GM21528 (cell line): ENCODE data around the gene DCTPP1.
"Not testable (repeated sequence)": the region's sequence is repeated elsewhere in the genome, so short reads cannot be mapped to it uniquely, and the experiment has no call there.

Experiments
- ATAC-seq: cut with Tn5 transposase; IDR thresholded peaks from one replicate; pipeline ENCODE4 v1.9.1; 2021; ENCODE audit warnings: mild to moderate bottlenecking, moderate library complexity; ENCODE audit not compliant: unreplicated experiment, low FRiP score

DCTPP1 gene

GRCh38 chr16:30429678-30430427, at the start of gene DCTPP1:
Gene DCTPP1, minus strand, starts transcription at chr16:30430030. Its CDS starts 50 bp downstream, at chr16:30429980.
- peak; percentile 92 for ATAC-seq

- no peak for ATAC-seq
Measured at GRCh38 chr16:30478766-30479478, 49.1 kb upstream of the DCTPP1 start.

GRCh38 chr16:30477773-30478172, 47.9 kb upstream of the DCTPP1 start:
- not testable (repeated sequence) for ATAC-seq

- ATAC-seq: no peak
Measured at GRCh38 chr16:30476991-30477390, 47.2 kb upstream of the DCTPP1 start.

- no peak for ATAC-seq
Measured at GRCh38 chr16:30474684-30475083, 44.9 kb upstream of the DCTPP1 start.

GRCh38 chr16:30474074-30474452, 44.2 kb upstream of the DCTPP1 start:
- no peak for ATAC-seq

GRCh38 chr16:30473231-30474073, 43.6 kb upstream of the DCTPP1 start:
- ATAC-seq: no peak

GRCh38 chr16:30472328-30472942, 42.6 kb upstream of the DCTPP1 start, which contains the start of gene ITGAL:
Gene ITGAL, plus strand, starts transcription at chr16:30472742. Its CDS starts 96 bp downstream, at chr16:30472838.
- ATAC-seq: no peak

GRCh38 chr16:30470632-30470995, 40.8 kb upstream of the DCTPP1 start:
- peak; percentile 12 for ATAC-seq

- no peak for ATAC-seq
Measured at GRCh38 chr16:30470170-30470512, 40.3 kb upstream of the DCTPP1 start.

GRCh38 chr16:30464078-30464477, 34.2 kb upstream of the DCTPP1 start:
- no peak for ATAC-seq

GRCh38 chr16:30461426-30461825, 31.6 kb upstream of the DCTPP1 start:
- ATAC-seq: not testable (repeated sequence)

GRCh38 chr16:30459456-30459855, 29.6 kb upstream of the DCTPP1 start:
- ATAC-seq: no peak

GRCh38 chr16:30458561-30459394, 28.9 kb upstream of the DCTPP1 start:
- peak; percentile 68 for ATAC-seq

- no peak for ATAC-seq
Measured at GRCh38 chr16:30457743-30458560, 28.1 kb upstream of the DCTPP1 start.

GRCh38 chr16:30457256-30457655, 27.4 kb upstream of the DCTPP1 start:
- ATAC-seq: no peak

GRCh38 chr16:30456302-30456701, 26.5 kb upstream of the DCTPP1 start:
- ATAC-seq: no peak

GRCh38 chr16:30452709-30453580, 23.1 kb upstream of the DCTPP1 start:
- ATAC-seq: not testable (repeated sequence)
